ENCODE measurements around the gene KANSL1. TPM values are rescaled to one million over a fixed set of nuclear protein-coding genes. Genes with fewer than 3 reads are reported as not detected.

KANSL1 gene
- total and polyA plus RNA-seq, 3 donors from 2014 or later, result 70.3 to 158 (median 152) TPM

- H3K9me3 ChIP-seq, result no peaks in the 10 kb centered on the region
- H3K4me1 ChIP-seq, result no peaks in the 10 kb centered on the region
- TF ChIP-seq CTCF (IDR thresholded peaks at IDR 0.05), result no peak
- no peak for TF ChIP-seq POLR2A (IDR thresholded peaks at IDR 0.05)
- no peak for DNase-seq
- no peak overlapping the region for H3K27ac ChIP-seq
- H3K4me3 ChIP-seq, result no peak overlapping the region
- 87 to 96% methylated on average over 4 of the region's 4 CpGs for WGBS, 2 donors
- intact Hi-C loops (cut with DNase I; ENCODE audit: low total_unique reads), result no loop called here
- no peaks in the 10 kb centered on the region for H3K36me3 ChIP-seq (ENCODE audit: low read depth, missing control alignments)
- no peaks in the 10 kb centered on the region for H3K27me3 ChIP-seq
Observed at GRCh38 chr17:45985447-45985846, 207.8 kb downstream of the KANSL1 start.

- intact Hi-C loops (cut with DNase I; ENCODE audit: low total_unique reads), result no loop called here
- DNase-seq, result no peak
- no peak overlapping the region for H3K4me3 ChIP-seq
- TF ChIP-seq CTCF (IDR thresholded peaks at IDR 0.05) (no peak), POLR2A (IDR thresholded peaks at IDR 0.05) (no peak)
- 85 to 95% methylated on average over 5 of the region's 5 CpGs for WGBS, 2 donors
- no peaks in the 10 kb centered on the region for H3K27me3 ChIP-seq
- no peaks in the 10 kb centered on the region for H3K9me3 ChIP-seq
- no peaks in the 10 kb centered on the region for H3K36me3 ChIP-seq (ENCODE audit: low read depth, missing control alignments)
- H3K4me1 ChIP-seq, result no peaks in the 10 kb centered on the region
- no peak overlapping the region for H3K27ac ChIP-seq
Observed at GRCh38 chr17:45984368-45984767, 208.9 kb downstream of the KANSL1 start.

- intact Hi-C loops (cut with DNase I; ENCODE audit: low total_unique reads), result no loop called here
- no peak overlapping the region for H3K27ac ChIP-seq
Observed at GRCh38 chr17:45983614-45984310, 209.5 kb downstream of the KANSL1 start.

DNA sequence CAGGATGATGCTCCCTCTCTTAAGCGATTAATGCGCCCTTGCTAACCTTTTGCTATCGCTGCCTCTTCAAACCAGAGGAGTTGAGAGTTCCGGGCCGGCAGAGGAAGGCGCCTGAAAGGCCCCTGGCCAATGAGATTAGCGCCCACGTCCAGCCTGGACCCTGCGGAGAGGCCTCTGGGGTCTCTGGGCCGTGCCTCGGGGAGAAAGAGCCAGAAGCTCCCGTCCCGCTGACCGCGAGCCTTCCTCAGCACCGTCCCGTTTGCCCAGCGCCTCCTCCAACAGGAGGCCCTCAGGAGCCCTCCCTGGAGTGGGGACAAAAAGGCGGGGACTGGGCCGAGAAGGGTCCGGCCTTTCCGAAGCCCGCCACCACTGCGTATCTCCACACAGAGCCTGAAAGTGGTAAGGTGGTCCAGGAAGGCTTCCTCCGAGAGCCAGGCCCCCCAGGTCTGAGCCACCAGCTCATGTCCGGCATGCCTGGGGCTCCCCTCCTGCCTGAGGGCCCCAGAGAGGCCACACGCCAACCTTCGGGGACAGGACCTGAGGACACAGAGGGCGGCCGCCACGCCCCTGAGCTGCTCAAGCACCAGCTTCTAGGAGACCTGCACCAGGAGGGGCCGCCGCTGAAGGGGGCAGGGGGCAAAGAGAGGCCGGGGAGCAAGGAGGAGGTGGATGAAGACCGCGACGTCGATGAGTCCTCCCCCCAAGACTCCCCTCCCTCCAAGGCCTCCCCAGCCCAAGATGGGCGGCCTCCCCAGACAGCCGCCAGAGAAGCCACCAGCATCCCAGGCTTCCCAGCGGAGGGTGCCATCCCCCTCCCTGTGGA is 210.2 kb downstream of the KANSL1 start:
- WGBS, 2 donors, result 74 to 93% methylated on average over 3 to 41 of the region's 41 CpGs
- Histone ChIP-seq H3K27ac (no peak overlapping the region), H3K9me3 (no peaks in the 10 kb centered on the region), H3K36me3 (ENCODE audit: low read depth, missing control alignments) (no peaks in the 10 kb centered on the region), H3K27me3 (no peaks in the 10 kb centered on the region), H3K4me1 (no peaks in the 10 kb centered on the region), H3K4me3 (no peak overlapping the region)
- intact Hi-C loops (cut with DNase I; ENCODE audit: low total_unique reads), result no loop called here
- DNase-seq, result no peak
- TF ChIP-seq POLR2A (IDR thresholded peaks at IDR 0.05) (no peak), CTCF (IDR thresholded peaks at IDR 0.05) (no peak)

More at GRCh38 chr17:45983614-45984310, 209.5 kb downstream of the KANSL1 start:
- H3K4me3 ChIP-seq, result no peak overlapping the region
- DNase-seq, result no peak
- WGBS, 2 donors, result 67 to 80% methylated on average over 22 to 31 of the region's 31 CpGs
- no peaks in the 10 kb centered on the region for H3K9me3 ChIP-seq
- H3K27me3 ChIP-seq, result no peaks in the 10 kb centered on the region
- H3K4me1 ChIP-seq, result no peaks in the 10 kb centered on the region
- TF ChIP-seq CTCF (IDR thresholded peaks at IDR 0.05), result no peak
- TF ChIP-seq POLR2A (IDR thresholded peaks at IDR 0.05), result no peak
- no peaks in the 10 kb centered on the region for H3K36me3 ChIP-seq (ENCODE audit: low read depth, missing control alignments)
